Endothelial cell of umbilical vein (primary cell): Measurements from ENCODE around the gene RPS24. TPM values are rescaled to one million over a fixed set of nuclear protein-coding genes. Genes with fewer than 3 reads are reported as not detected.

ENCODE experiments used
- BruUV-seq: library from RNA; stranded (reverse); fragments of 400-500 nt; replicated peaks from 2 replicates; lab custom pipeline; 2021; lab: Mats Ljungman, UMichigan
- CTCF ChIA-PET: fragments of 300-600, 350-600 bp; sonication (Branson Sonifier 250); formaldehyde crosslinking; loops from one replicate; lab custom pipeline; 2021; ENCODE audit warnings: antibody characterized with exemption, inconsistent platforms; lab: Charles Lee
- POLR2A ChIA-PET: fragments of 300-600, 350-600 bp; sonication (Branson Sonifier 250); formaldehyde crosslinking; loops from one replicate; lab custom pipeline; 2021; ENCODE audit warnings: antibody characterized with exemption, inconsistent platforms; lab: Charles Lee
- DNase-seq: peaks from one replicate; pipeline ENCODE4 v3.0.0-alpha.2; 2011; ENCODE audit warnings: low read depth, low spot score
- FAIRE-seq: peaks from 2 replicates; lab custom pipeline; 2011; peaks lifted over from hg19 to GRCh38; lab: Jason Lieb, UNC
- H2AFZ ChIP-seq: 2 replicates; pipeline ENCODE4 v1.6.0; 2012; ENCODE audit warnings: low read depth, low read length, control low read depth, inconsistent platforms
- H3K27ac ChIP-seq: 2 replicates; pipeline ENCODE4 v1.5.1; 2011; ENCODE audit warnings: low read depth, mild to moderate bottlenecking, control low read depth, low read length, moderate library complexity; ENCODE audit not compliant: insufficient read depth
- H3K27me3 ChIP-seq, 2 experiments: 2 replicates each; pipeline versions ENCODE4 v1.6.0 to v1.6.1; 2011; ENCODE audit warnings: low read length in 2 of 2, mixed read lengths in 1 of 2; ENCODE audit not compliant: control insufficient read depth in 2 of 2, insufficient read depth in 2 of 2
- H3K36me3 ChIP-seq, 2 experiments: 2 replicates in 1 of 2; 3 replicates in 1 of 2; pipeline ENCODE4 v1.5.1; 2011; ENCODE audit warnings: low read length in 2 of 2, mild to moderate bottlenecking in 1 of 2, moderate library complexity in 1 of 2; ENCODE audit not compliant: control insufficient read depth in 2 of 2, insufficient read depth in 2 of 2; ENCODE audit errors: extremely low read depth in 1 of 2
- H3K4me1 ChIP-seq: 3 replicates; pipeline ENCODE4 v1.5.1; 2011; ENCODE audit warnings: mild to moderate bottlenecking, low read length; ENCODE audit not compliant: control insufficient read depth, insufficient read depth; ENCODE audit errors: extremely low read depth
- H3K4me2 ChIP-seq: 2 replicates; pipeline ENCODE4 v1.6.1; 2011; ENCODE audit warnings: low read length, control low read depth, mixed read lengths; ENCODE audit not compliant: insufficient read depth
- H3K4me3 ChIP-seq, 3 experiments: fragments of 200-600 bp in 1 of 3; sonication (generic), shearing (Covaris generic) in 1 of 3; replicated peaks in 1 of 3; 2 replicates each; pipeline ENCODE4 v1.5.1; 2011 to 2016; ENCODE audit warnings: control low read depth in 3 of 3, low read length in 3 of 3, mild to moderate bottlenecking in 2 of 3, inconsistent platforms in 1 of 3, low read depth in 1 of 3, moderate library complexity in 1 of 3; ENCODE audit not compliant: insufficient read depth in 1 of 3
- H3K79me2 ChIP-seq: 2 replicates; pipeline ENCODE4 v1.6.0; 2012; ENCODE audit warnings: low read length, inconsistent platforms; ENCODE audit not compliant: control insufficient read depth, insufficient read depth
- H3K9ac ChIP-seq: replicated peaks from 2 replicates; pipeline ENCODE3; 2011; ENCODE audit warnings: low read length, control low read depth; ENCODE audit not compliant: insufficient read depth; ENCODE audit errors: extremely low read depth
- H3K9me1 ChIP-seq: replicated peaks from 3 replicates; pipeline ENCODE4 v1.6.0; 2011; ENCODE audit warnings: mild to moderate bottlenecking, low read length; ENCODE audit not compliant: control insufficient read depth, insufficient read depth; ENCODE audit errors: extremely low read depth
- H3K9me3 ChIP-seq: replicated peaks from 2 replicates; pipeline ENCODE4 v1.5.1; 2012; ENCODE audit warnings: low read length, inconsistent platforms; ENCODE audit not compliant: control insufficient read depth, insufficient read depth
- H4K20me1 ChIP-seq: replicated peaks from 2 replicates; pipeline ENCODE3; 2011; ENCODE audit warnings: mild to moderate bottlenecking, low read length; ENCODE audit not compliant: control insufficient read depth, insufficient read depth; ENCODE audit errors: extremely low read depth
- CTCF ChIP-seq, 2 donors: IDR thresholded peaks; 1 replicate in 1 of 2; 2 replicates in 1 of 2; pipeline ENCODE4 v1.5.1; 2011; ENCODE audit warnings: low read length in 2 of 2, mild to moderate bottlenecking in 2 of 2, moderate library complexity in 2 of 2, control low read depth in 1 of 2, inconsistent platforms in 1 of 2, low read depth in 1 of 2; ENCODE audit not compliant: insufficient read depth in 1 of 2; ENCODE audit errors: extremely low read depth in 1 of 2
- EZH2 ChIP-seq: IDR thresholded peaks from 2 replicates; pipeline ENCODE4 v1.6.1; 2012; ENCODE audit warnings: borderline replicate concordance, low read depth, mild to moderate bottlenecking, moderate library complexity, low read length, inconsistent platforms; ENCODE audit not compliant: severe bottlenecking
- FOS ChIP-seq: IDR thresholded peaks from 2 replicates; pipeline ENCODE4 v1.6.1; 2011; ENCODE audit warnings: mild to moderate bottlenecking, low read length, moderate library complexity, borderline replicate concordance; ENCODE audit not compliant: insufficient read depth
- GATA2 ChIP-seq: IDR thresholded peaks from 2 replicates; pipeline ENCODE4 v1.7.0; 2011; ENCODE audit warnings: low read depth, mild to moderate bottlenecking, moderate library complexity, mixed read lengths, low read length; ENCODE audit not compliant: insufficient read length, insufficient read depth
- JUN ChIP-seq: IDR thresholded peaks from 2 replicates; pipeline ENCODE4 v1.6.1; 2011; ENCODE audit warnings: borderline replicate concordance, low read depth; ENCODE audit not compliant: insufficient read length, insufficient read depth
- MYC ChIP-seq: IDR thresholded peaks from one replicate; pipeline ENCODE4 v1.6.1; 2011; ENCODE audit warnings: mild to moderate bottlenecking, low read depth, low read length
- POLR2A ChIP-seq: IDR thresholded peaks from 2 replicates; pipeline ENCODE4 v1.6.1; 2012; ENCODE audit warnings: low read depth, mild to moderate bottlenecking, control low read depth, low read length
- POLR2AphosphoS5 ChIP-seq: IDR thresholded peaks from 2 replicates; pipeline ENCODE4 v1.6.1; 2012; ENCODE audit warnings: low read depth, mild to moderate bottlenecking, control low read depth, low read length, moderate library complexity; ENCODE audit not compliant: insufficient read depth
- dilution Hi-C: fragments of 300-500 bp; cut with MboI; formaldehyde crosslinking; loops from one replicate; pipeline ENCODE4 v1.15.0; 2019; ENCODE audit warnings: low sequenced_read_pairs; ENCODE audit not compliant: extremely low pct_ligation_motif_present
- intact Hi-C: fragments of 100-400 bp; cut with micrococcal nuclease; formaldehyde crosslinking; loops from one replicate; pipeline ENCODE4 v1.10.0; 2022
- polyA plus RNA-seq, 4 experiments: library from polyadenylated mRNA; depleted of rRNA in 3 of 4; stranded (reverse) in 3 of 4; unstranded in 1 of 4; fragments of >200 nt; gene quantifications; 2 replicates each; pipeline versions ENCODE4 v1.2.1 to v1.2.3, GENCODE V29; 2011 to 2012; ENCODE audit warnings: missing spikeins in 1 of 4
- total RNA-seq: library from RNA; stranded (reverse); gene quantifications from 2 replicates; pipeline ENCODE4 v1.2.3, GENCODE V29; 2021
- TF ChIP-seq, protein P1 (sequence below): IDR thresholded peaks from 2 replicates; pipeline ENCODE4 v1.6.1; 2011; ENCODE audit not compliant: insufficient read depth, insufficient read length

Gene RPS24
- total and polyA plus RNA-seq, 2 donors (not counting 3 experiments of a cell fraction or from before 2014, with no cell fraction given): 1,446 to 2,326 TPM

DNA sequence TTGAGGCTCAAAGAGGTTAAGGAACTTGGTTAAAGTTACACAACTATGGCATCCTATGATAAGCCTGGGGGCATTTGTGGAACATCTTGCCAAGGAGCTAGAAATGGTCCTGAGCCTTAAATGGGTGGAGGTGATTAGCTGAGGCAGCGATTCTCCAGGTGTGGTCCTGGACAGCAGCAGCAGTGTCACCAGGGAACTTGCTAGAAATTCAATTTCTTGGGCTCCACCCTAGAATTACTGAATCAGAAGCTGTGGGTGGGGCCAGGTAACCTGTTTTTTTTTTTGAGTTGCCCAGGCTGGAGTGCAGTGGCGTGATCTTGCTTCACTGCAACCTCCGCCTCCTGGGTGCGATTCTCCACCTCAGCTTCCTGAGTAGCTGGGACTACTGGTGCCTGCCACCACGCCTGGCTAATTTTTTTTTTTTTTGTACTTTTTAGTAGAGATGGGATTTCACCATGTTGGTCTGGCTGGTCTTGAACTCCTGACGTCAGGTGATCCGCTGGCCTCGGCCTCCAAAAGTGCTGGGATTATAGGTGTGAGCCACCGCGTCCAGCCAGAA, 13.1 kb downstream of the RPS24 start:
- CTCF ChIA-PET: interaction anchor here (0.8 to 3.4 kb wide), 29 partner anchors 10 to 1174 kb away, joined by 3 to 68 read pairs (median 4); partner anchors contain the start of gene ZMIZ1
- Histone ChIP-seq H3K27me3 (no peaks in the 10 kb centered on the region), H3K4me2 (no peak overlapping the region), H3K9ac (no peak overlapping the region), H3K4me3 (no peak overlapping the region), H2AFZ (no peak overlapping the region), H3K27ac (no peak overlapping the region), H3K36me3 (no peaks in the 10 kb centered on the region), H3K9me3 (no peaks in the 10 kb centered on the region), H3K4me1 (peaks cover 6% of the 10 kb centered on the region), H3K9me1 (no peaks in the 10 kb centered on the region), H3K79me2 (no peaks in the 10 kb centered on the region), H4K20me1 (peaks cover 2% of the 10 kb centered on the region)
- intact Hi-C loops: loop anchor here (1.0 to 5.0 kb wide), 9 partner anchors 121 to 1156 kb away; partner anchors contain the start of gene ZMIZ1
- DNase-seq (no peak), FAIRE-seq (no peak)
- POLR2A ChIA-PET: interaction anchor here (0.6 kb wide), 2 partner anchors 12 to 14 kb away, joined by 3 to 5 read pairs; no protein-coding TSS in a partner anchor
- no TSS peak for BruUV-seq
- dilution Hi-C loops: no loop called here
- TF ChIP-seq CTCF (IDR thresholded peaks at IDR 0.05; ENCODE audit: extremely low read depth in 1 of 2, insufficient read depth in 1 of 2, low read depth in 1 of 2, low read length in 2 of 2) (no peak), POLR2AphosphoS5 (no peak), FOS (no peak), POLR2A (no peak), GATA2 (no peak), EZH2 (no peak), JUN (no peak), MYC (no peak)
- TF ChIP-seq, protein P1, sequence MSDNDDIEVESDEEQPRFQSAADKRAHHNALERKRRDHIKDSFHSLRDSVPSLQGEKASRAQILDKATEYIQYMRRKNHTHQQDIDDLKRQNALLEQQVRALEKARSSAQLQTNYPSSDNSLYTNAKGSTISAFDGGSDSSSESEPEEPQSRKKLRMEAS: no peak
